Suprapubic skin (tissue), 3 donors: Measurements from ENCODE around the gene IRF7.

Source experiments
- EP300 ChIP-seq: sonication (generic); formaldehyde crosslinking; IDR thresholded peaks from one replicate; pipeline ENCODE4 v1.6.1; 2017; ENCODE audit warnings: antibody characterized with exemption
- POLR2A ChIP-seq, 2 donors: fragments of 450-650 bp; IDR thresholded peaks; one replicate each; pipeline ENCODE4 v1.6.1; 2017; ENCODE audit warnings: antibody characterized with exemption in 2 of 2, mild to moderate bottlenecking in 2 of 2, moderate library complexity in 2 of 2
- TF ChIP-seq, protein P1 (sequence below), 2 donors: fragments of 200-600 bp in 1 of 2; fragments of 450-650 bp in 1 of 2; sonication (generic) in 1 of 2; IDR thresholded peaks; one replicate each; pipeline ENCODE4 v1.5.1; 2016 to 2019; ENCODE audit warnings: antibody characterized with exemption in 2 of 2, mild to moderate bottlenecking in 1 of 2, moderate library complexity in 1 of 2

DNA sequence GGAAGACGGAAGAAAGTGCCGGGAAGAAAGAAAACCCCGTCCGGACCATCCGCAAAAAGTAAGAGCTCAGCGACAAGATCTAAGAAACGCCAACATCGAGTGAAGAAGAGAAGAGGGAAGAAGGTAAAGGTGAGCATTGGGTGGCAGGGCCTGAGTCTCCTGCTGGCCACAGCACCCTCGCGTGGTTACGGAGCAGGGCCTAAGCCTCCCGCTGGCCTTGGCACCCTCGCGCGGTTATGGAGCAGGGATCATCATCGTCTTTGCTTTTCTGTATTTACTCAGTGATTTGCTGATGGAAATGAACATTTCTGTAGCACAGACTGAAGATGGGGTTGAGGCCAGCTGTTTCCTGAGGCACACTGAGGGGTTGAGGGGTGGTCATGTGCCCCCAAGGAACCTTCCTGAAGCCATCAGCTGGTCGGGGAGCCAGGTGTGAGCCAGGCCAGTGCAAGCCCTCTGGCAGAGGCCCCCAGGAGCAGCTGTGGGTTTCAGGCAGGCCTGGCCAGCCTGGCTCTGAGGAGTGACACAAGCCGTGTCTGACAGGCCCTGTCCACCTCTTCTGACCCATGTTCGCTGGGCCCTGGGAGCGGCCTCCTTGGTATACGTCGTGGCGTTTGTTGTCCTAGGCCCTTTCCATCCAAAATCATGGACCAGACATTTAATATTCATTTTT is 14.0 kb downstream of the IRF7 start:
- TF ChIP-seq POLR2A (IDR thresholded peaks at IDR 0.05) (no peak), EP300 (no peak)
- TF ChIP-seq, protein P1, sequence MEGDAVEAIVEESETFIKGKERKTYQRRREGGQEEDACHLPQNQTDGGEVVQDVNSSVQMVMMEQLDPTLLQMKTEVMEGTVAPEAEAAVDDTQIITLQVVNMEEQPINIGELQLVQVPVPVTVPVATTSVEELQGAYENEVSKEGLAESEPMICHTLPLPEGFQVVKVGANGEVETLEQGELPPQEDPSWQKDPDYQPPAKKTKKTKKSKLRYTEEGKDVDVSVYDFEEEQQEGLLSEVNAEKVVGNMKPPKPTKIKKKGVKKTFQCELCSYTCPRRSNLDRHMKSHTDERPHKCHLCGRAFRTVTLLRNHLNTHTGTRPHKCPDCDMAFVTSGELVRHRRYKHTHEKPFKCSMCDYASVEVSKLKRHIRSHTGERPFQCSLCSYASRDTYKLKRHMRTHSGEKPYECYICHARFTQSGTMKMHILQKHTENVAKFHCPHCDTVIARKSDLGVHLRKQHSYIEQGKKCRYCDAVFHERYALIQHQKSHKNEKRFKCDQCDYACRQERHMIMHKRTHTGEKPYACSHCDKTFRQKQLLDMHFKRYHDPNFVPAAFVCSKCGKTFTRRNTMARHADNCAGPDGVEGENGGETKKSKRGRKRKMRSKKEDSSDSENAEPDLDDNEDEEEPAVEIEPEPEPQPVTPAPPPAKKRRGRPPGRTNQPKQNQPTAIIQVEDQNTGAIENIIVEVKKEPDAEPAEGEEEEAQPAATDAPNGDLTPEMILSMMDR (IDR thresholded peaks at IDR 0.05): no peak
